GM18505 (cell line): ENCODE data around the gene KRTAP10-4.

Experiments used
- ATAC-seq: cut with Tn5 transposase; IDR thresholded peaks from one replicate; pipeline ENCODE4 v1.9.1; 2021; ENCODE audit not compliant: unreplicated experiment
- POLR2A ChIP-seq: IDR thresholded peaks from 4 replicates; pipeline ENCODE4 v1.6.1; 2011; ENCODE audit warnings: borderline replicate concordance; ENCODE audit not compliant: insufficient read depth, insufficient read length; ENCODE audit errors: extremely low read depth

KRTAP10-4 gene

GRCh38 chr21:44611551-44611950 is 38.0 kb downstream of the KRTAP10-4 start:
- no peak for TF ChIP-seq POLR2A
- ATAC-seq: no peak

GRCh38 chr21:44612029-44612486 is 38.5 kb downstream of the KRTAP10-4 start, which contains the start of gene KRTAP10-8:
KRTAP10-8 (plus strand) TSS chr21:44612079; CDS start chr21:44612101, 22 bp downstream.
- no peak for TF ChIP-seq POLR2A
- ATAC-seq: no peak

DNA sequence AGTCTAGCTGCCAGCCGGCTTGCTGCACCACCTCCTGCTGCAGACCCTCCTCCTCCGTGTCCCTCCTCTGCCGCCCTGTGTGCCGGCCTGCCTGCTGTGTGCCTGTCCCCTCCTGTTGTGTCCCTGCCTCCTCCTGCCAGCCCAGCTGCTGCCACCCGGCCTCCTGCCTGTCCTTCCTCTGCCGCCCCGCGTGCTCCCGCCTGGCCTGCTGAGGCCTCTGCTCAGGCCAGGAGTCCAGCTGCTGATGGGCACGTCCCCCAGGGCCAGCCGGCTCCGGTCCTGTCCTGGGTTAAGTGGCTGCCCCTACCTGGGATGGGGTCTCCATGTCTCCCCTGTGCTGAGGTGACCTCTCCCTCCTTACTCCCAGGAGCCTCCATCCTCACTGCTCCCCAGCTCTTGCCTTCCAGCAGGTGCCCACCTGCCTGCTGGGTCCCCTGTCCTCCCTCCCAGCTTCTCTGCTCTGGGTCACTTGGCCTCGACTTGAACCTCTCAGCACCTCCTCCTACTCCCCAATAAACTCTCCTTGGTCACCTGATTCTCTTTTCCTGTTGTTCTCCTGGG is 39.2 kb downstream of the KRTAP10-4 start:
- no peak for TF ChIP-seq POLR2A
- no peak for ATAC-seq

- no peak for ATAC-seq
- TF ChIP-seq POLR2A: no peak
Observed at GRCh38 chr21:44613386-44614155, 40.0 kb downstream of the KRTAP10-4 start.

DNA sequence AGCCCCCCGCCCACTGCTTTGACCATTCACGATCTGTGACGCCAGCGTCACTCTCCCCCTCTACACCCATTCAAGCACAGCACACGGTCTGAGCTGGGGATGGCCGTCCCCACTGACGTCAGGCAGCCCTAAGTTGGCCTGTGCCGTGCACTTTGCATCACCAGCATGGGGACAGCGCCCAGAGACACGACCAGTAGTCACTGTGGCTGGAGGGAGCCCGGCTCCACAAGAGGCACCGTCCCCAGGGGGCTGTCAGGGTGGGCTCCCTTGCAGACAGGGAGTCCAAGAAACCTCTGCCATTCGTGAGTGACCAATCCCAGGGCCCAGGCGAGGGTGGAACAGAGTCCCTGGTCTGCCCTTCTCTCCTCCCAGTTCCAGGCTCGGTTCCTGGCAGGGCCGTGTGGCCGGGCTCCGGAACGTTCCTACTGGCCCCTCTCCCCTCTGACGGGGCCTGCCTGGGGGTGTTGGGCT is 40.7 kb downstream of the KRTAP10-4 start:
- TF ChIP-seq POLR2A: no peak
- no peak for ATAC-seq

DNA sequence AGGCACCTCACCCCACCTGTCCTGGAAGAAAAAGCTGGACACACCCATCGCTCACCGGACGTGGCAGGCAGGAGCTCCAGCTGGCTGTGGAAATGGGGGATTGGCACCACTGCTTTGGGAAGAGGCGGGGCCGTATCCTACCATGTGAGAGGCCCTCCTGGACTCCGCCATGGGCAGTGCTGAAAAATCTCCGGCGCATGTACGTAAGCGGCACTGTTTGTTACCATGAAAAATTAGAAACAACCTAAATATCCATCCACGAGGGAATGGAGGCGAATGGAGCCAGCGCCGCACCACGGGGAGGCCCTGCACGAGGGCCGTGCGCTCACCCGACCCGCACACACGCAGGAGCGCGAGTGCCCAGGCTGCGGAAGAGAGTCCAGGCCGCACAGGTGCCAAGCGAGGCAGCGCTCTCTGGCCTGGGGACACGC is 41.4 kb downstream of the KRTAP10-4 start:
- ATAC-seq: no peak
- no peak for TF ChIP-seq POLR2A

GRCh38 chr21:44615466-44615865 is 41.9 kb downstream of the KRTAP10-4 start:
- ATAC-seq: no peak
- no peak for TF ChIP-seq POLR2A

- no peak for TF ChIP-seq POLR2A
- no peak for ATAC-seq
Observed at GRCh38 chr21:44615911-44616590, 42.5 kb downstream of the KRTAP10-4 start.

- no peak for TF ChIP-seq POLR2A
- no peak for ATAC-seq
Observed at GRCh38 chr21:44616591-44616926, 43.0 kb downstream of the KRTAP10-4 start.

GRCh38 chr21:44617071-44617501 is 43.6 kb downstream of the KRTAP10-4 start:
- no peak for ATAC-seq
- TF ChIP-seq POLR2A: no peak

- no peak for ATAC-seq
- TF ChIP-seq POLR2A: no peak
Observed at GRCh38 chr21:44618504-44618903, 45.0 kb downstream of the KRTAP10-4 start.

- no peak for ATAC-seq
- TF ChIP-seq POLR2A: no peak
Observed at GRCh38 chr21:44618909-44619308, 45.4 kb downstream of the KRTAP10-4 start.

GRCh38 chr21:44619886-44620285 is 46.4 kb downstream of the KRTAP10-4 start:
- no peak for TF ChIP-seq POLR2A
- ATAC-seq: no peak
